HL-60/S4 (cell line): Measurements from ENCODE around the gene CALHM4.

Source experiments
- in situ Hi-C: fragments of 300-500 bp; cut with MboI; formaldehyde crosslinking; loops from 2 replicates; pipeline ENCODE4 v1.14.3; 2022; ENCODE audit warnings: low sequenced_read_pairs

Gene CALHM4

GRCh38 chr6:116553451-116553850, at the start of gene CALHM4:
CALHM4 (plus strand) TSS chr6:116553751; CDS start chr6:116553794, 43 bp downstream.
- in situ Hi-C loops = no loop called here

DNA sequence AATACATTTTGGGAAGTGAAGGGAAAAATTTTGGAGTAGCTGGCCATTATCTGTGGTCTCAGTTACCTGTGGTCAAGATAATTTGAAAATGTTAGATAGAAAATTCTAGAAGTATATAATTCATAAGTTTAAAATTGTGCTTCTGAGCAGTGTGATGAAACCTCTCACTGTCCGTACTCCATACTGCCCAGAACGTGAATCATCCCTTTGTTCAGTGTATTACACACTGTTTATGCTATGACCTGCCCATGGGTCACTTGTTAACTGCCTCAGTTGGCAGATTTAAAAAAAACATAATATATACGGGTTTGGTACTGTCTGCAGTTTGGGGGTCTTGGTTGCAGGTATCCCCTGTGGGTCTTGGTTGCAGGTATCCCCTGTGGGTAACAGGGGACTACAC, 46.2 kb upstream of the CALHM4 start:
- in situ Hi-C loops = no loop called here

DNA sequence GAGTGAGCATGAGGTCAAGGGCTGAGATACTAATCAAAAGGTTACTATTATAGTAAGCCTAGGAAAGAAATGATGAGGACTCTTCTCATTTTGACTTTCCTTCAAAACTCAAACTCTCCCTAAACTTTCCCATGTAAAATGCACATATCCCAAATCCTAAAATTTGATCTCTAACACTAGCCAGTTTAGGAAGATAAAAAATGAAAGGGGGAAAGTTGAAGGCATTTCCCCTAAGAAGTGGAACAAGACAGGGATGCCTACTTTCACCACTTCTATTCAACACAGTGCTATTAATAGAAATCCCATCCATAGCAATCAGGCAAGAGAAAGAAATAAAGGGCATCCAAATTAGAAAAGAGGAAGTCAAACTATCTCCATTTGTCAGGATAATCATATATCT, 45.0 kb upstream of the CALHM4 start:
- in situ Hi-C loops = no loop called here

DNA sequence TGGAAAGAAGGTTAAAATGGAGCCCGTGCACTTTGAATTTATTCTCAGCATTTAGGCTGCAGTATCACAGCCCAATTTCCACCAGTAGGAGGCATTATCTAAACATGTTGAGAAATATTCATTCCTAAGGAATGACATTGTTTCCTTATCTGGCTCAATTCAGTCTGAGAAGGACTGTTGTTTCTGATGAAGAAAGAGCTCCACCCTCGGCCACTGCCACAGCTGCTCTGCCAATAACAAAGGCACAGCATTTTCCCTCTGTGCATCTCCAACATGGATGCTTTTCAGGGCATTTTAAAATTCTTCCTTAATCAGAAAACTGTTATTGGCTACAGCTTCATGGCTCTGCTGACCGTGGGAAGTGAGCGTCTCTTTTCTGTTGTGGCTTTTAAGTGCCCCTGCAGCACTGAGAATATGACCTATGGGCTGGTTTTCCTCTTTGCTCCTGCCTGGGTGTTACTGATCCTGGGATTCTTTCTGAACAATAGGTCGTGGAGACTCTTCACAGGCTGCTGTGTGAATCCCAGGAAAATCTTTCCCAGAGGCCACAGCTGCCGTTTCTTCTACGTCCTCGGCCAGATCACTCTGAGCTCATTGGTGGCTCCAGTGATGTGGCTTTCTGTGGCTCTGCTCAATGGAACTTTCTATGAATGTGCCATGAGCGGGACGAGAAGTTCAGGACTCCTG, 42.0 kb upstream of the CALHM4 start, which contains the start of gene CALHM5:
Gene CALHM5 (plus strand): TSS at position 216 of the 687 bp plus-strand sequence. CDS start 58 bp downstream, at position 274.
- in situ Hi-C loops = no loop called here

DNA sequence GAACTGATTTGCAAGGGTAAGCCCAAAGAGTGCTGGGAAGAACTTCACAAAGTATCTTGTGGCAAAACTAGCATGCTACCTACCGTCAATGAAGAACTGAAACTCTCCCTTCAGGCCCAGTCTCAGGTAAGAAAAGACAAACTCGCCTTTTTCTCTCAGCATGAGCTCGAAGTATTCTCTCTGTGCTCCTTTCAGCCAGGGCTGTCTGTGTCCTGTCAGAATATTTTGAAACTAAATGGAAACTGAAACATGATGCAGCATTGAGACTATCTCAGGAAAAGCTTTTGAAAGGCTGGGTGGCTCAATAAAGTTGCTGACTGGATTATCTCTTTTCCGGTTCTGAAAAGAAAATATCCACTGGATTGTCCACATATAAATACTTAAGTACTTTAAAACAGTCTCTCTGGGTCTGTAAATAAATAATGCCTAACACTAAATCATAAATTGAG, 41.4 kb upstream of the CALHM4 start:
- in situ Hi-C loops = no loop called here

DNA sequence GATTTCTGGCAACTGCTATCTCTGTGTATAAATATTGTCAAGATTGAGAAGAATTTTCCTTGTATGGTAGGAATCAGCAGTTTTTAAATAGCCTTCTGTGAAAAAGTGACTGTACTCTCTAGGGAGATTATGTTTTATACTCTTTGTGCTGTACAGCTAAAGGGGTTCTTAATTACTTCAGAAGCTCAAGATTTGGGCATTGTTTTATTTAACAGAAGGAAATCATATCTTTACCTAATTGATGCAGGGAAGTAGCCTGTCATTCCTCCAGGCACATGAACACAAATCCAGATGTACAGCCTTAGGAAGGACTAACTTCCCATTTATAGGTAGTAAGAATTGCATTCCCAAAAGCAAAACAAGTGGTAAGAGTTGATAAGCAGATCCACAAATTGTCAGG, 40.8 kb upstream of the CALHM4 start:
- in situ Hi-C loops = no loop called here

DNA sequence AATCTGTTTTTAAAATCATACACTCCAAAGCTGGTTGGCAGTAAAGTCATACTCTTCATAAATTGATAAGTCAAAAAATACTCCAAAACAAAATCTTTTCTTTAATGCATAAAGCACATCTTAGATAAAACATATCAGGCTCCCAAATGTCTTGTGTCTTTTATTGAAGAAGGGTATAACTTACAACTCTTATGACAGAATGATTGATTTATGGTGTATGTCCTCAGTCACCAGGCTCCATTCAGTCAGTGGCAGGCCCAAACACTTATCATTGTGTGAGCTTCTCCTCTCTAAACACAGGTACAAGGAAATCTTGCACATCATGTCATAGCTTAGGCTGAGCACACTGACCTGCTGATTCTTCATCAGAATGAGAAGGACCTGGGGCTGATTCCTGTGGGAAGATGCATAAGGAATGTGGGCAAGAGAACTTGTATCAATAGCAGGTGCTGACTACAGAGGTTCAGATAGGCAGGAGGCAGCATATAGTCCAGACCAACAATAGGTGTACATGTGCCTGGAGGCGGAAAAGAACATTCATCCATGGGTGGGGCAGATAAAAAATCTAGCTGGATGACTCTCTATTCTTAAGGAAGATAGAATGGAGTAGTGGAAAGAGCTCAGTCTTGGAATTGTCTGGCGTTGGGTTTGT, 40.2 kb upstream of the CALHM4 start:
- in situ Hi-C loops = no loop called here

- in situ Hi-C loops = no loop called here
Measured at GRCh38 chr6:116514111-116514510, 39.4 kb upstream of the CALHM4 start.

GRCh38 chr6:116515141-116515540, 38.4 kb upstream of the CALHM4 start:
- in situ Hi-C loops = no loop called here

- in situ Hi-C loops = no loop called here
Measured at GRCh38 chr6:116518621-116519368, 34.8 kb upstream of the CALHM4 start.

DNA sequence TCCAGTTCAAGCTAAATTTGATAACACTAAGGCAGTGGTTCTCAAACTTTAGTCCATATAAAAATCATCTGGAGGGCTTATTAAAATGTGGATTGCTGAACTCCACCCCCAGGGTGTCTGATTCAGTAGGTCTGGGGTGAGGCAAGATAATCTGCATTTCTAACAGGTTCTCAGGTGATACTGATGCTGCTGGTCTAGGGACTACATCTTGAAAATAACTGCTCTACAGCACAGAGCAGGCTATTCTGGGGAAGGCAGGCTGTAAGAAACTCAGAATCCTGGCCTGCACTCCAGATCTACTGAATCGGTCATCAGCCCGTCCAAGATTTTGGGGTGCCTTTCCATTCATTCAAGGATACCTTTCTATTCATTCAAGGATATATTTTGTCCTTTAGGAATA, 30.7 kb upstream of the CALHM4 start:
- in situ Hi-C loops = no loop called here

- in situ Hi-C loops = no loop called here
Measured at GRCh38 chr6:116524236-116524635, 29.3 kb upstream of the CALHM4 start.

- in situ Hi-C loops = no loop called here
Measured at GRCh38 chr6:116528133-116528532, 25.4 kb upstream of the CALHM4 start.

DNA sequence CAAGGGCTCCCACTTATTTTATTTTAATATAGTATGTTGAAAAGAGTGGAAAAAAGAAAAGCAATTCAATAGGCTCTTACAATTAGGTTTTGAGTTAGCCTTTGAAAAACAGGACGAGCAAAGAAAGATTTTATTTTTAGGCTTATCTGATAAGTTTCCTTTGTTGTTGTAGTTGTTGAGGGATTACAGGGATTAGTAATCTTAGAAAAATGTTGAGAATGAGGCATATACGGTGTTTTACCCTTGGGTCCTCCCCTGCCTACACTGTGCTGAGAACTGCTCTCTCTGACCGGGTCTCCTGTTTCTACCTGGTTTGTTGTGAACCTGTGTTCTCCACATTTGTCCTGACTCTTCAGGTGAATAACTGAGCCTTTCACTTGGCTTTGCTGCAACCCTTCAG, 24.8 kb upstream of the CALHM4 start:
- in situ Hi-C loops = no loop called here

GRCh38 chr6:116529466-116530290, 23.9 kb upstream of the CALHM4 start:
- in situ Hi-C loops = no loop called here

GRCh38 chr6:116530436-116530835, 23.1 kb upstream of the CALHM4 start:
- in situ Hi-C loops = no loop called here

- in situ Hi-C loops = no loop called here
Measured at GRCh38 chr6:116531675-116532570, 21.6 kb upstream of the CALHM4 start.

DNA sequence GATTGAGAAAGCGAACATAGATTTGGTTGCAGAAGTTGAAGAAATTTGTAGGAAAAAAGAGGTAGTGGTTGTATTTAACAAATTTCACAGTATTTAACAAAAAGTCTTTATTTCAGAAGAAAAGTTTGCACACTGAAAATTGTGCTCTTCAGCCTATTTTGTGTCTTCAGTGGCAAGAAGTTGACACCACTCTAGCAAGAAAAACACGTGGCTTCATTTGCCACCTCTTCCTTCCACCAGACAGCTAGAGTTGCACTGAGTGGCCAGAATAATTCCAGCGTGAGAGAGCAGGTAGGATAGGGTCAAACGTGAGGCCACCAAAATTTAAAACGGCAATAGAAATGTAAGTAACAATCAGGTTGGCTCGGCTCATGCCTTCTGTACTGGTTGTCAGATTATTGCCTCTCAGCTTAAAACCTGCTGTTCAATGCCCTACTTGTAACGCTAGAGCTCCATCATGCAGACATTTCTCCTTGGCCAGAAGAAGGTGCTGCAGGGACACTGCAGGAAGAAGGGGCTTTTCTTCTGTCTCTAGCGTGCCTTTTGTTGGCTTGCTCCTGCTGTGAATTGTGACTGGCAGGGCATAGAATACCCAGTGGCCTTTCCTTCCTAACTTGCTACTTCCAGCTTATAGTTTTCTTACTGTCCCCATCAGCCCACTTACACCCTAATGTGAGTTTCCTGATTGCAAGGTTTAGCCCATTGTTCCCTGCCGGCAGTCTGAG, 20.2 kb upstream of the CALHM4 start:
- in situ Hi-C loops = no loop called here

DNA sequence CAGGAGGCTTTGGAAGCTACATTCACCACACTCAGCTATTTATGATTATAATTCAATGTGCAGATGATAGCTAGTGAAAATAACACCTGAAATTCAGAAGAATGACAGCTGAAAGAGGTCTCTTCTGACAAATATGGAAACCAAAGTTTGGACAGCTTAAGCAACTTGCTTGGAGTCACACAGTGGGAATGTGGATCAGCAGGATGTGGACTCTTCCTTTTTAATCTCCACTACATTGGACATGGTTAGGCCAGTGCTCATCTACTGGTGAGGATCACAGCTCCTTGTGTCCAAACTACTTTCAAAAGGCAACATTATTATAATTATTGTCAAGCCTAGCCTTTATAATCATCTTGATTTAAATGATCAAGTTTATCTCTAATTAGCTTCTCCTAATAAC, 18.4 kb upstream of the CALHM4 start:
- in situ Hi-C loops = no loop called here
